Measurements from ENCODE around the gene CCL13. TPM values are rescaled to one million over a fixed set of nuclear protein-coding genes. Genes with fewer than 3 reads are reported as not detected.

Gene CCL13
- total and polyA plus RNA-seq, 10 of the 15 experiments (the other 5 are each of a cell fraction or from before 2014, with no cell fraction given): not detected

DNA sequence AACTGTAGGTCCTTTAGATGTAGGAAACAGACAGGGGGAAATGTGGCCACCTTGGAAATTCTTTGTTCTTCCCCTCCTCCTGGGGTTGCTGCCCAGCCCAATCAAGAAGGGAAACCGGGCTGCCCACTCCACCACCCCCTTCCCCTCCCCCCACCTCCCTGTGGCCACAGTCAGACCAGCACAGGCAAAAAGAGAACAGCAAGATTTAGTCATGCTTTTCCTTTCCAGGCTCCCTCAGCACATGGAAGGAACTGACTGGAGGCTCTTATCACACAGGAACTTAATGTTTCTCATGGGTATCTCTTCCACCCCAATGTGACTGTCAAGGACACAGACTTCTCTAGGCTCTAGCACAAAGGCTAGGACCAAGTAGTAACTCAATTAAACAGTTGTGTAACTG lies 9.7 kb downstream of the CCL13 start (continued):
- TF ChIP-seq BCLAF1 (IDR thresholded peaks at IDR 0.05) (no peak), ATF7 (IDR thresholded peaks at IDR 0.05; ENCODE audit: low read depth) (no peak), JUND (IDR thresholded peaks at IDR 0.05; ENCODE audit: low read depth, low read length) (no peak), IKZF1 (conservative IDR thresholded peaks at IDR 0.05) (no peak)
- TF ChIP-seq, protein P1, sequence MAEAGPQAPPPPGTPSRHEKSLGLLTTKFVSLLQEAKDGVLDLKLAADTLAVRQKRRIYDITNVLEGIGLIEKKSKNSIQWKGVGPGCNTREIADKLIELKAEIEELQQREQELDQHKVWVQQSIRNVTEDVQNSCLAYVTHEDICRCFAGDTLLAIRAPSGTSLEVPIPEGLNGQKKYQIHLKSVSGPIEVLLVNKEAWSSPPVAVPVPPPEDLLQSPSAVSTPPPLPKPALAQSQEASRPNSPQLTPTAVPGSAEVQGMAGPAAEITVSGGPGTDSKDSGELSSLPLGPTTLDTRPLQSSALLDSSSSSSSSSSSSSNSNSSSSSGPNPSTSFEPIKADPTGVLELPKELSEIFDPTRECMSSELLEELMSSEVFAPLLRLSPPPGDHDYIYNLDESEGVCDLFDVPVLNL (IDR thresholded peaks at IDR 0.05; ENCODE audit: low read depth, low read length): no peak

DNA sequence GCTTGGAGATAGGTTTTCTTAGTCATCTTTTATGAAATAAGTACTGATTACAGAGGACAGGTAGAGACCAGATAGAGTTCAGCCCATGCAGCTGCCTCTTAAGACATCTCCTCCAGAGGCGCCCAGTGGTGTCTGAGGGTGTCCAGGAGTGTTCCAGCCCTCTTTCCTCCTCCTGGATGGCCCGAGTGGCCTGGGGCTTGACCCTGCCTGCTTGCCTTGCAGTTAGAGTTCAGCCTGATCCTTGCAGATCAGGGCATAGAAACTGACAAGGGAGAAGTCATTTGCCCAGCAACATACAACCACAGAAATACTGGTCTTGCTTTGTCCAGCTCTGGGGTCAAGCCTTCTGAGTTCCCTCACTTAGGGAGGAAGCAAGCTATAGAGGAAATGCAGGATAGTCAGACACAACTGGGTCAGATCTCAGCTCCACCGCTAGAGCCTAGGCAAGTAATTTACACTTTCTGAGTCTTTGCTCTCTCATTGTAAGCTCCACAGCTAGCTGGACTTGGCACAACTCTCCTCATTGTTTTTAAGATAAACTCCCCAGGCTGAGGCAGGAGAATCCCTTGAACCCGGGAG lies 10.3 kb downstream of the CCL13 start:
- in situ Hi-C loops (cut with MboI) (no loop called here), intact Hi-C loops (cut with micrococcal nuclease; ENCODE audit: unreplicated experiment) (no loop called here)
- Histone ChIP-seq H3K4me3 (no peak overlapping the region), H2AFZ (ENCODE audit: control insufficient read depth, low read depth, low read length) (no peak overlapping the region), H4K20me1 (ENCODE audit: control insufficient read depth, insufficient read depth) (no peaks in the 10 kb centered on the region), H3K9ac (ENCODE audit: control insufficient read depth, insufficient read depth, low read length) (no peak overlapping the region), H3K9me3 (replicated peaks; ENCODE audit: control insufficient read depth, insufficient read depth, low read length) (no peaks in the 10 kb centered on the region), H3K79me2 (ENCODE audit: control insufficient read depth, insufficient read depth, low read length) (no peaks in the 10 kb centered on the region), H3K27ac (ENCODE audit: control insufficient read depth, insufficient read depth) (no peak overlapping the region), H3K27me3 (replicated peaks in 1 of 2; ENCODE audit: control insufficient read depth in 2 of 2, insufficient read depth in 2 of 2, low read length in 1 of 2) (peaks cover 2 to 18% of the 10 kb centered on the region in 2 experiments), H3K4me1 (ENCODE audit: control insufficient read depth, insufficient read depth, low read length) (peaks cover 16% of the 10 kb centered on the region), H3K36me3 (ENCODE audit: control insufficient read depth in 2 of 2, insufficient read depth in 2 of 2, low read length in 1 of 2) (no peaks in the 10 kb centered on the region), H3K4me2 (ENCODE audit: control insufficient read depth, insufficient read depth) (no peak overlapping the region)
- RAD21 ChIA-PET (ENCODE audit: unreplicated experiment): no interaction called here
- CTCF ChIA-PET: interaction anchor here (1.2 kb wide), 1 partner anchor 9 kb away, joined by 4 read pairs; no protein-coding TSS in a partner anchor
- no TSS peak for BruUV-seq (replicated peaks)
- POLR2A ChIA-PET: no interaction called here
- FAIRE-seq (no peak), ATAC-seq (no peak), DNase-seq (ENCODE audit: low read depth, low spot score) (no peak)
- WGBS (ENCODE audit: insufficient coverage, insufficient replicate concordance, low lambda C conversion rate, missing lambda C conversion rate): 22% methylated on average over 4 of the region's 4 CpGs
- SMC1A ChIA-PET (ENCODE audit: uncharacterized antibody, unreplicated experiment): no interaction called here
- TF ChIP-seq NRF1 (conservative IDR thresholded peaks at IDR 0.05; ENCODE audit: low read depth, low read length) (no peak), BCLAF1 (IDR thresholded peaks at IDR 0.05) (no peak), POLR2AphosphoS5 (IDR thresholded peaks at IDR 0.05; ENCODE audit: low read length) (no peak), SMARCA5 (IDR thresholded peaks at IDR 0.05) (no peak), TBL1XR1 (IDR thresholded peaks at IDR 0.05; ENCODE audit: low read depth, low read length) (no peak), MEF2B (IDR thresholded peaks at IDR 0.05; ENCODE audit: partially characterized antibody, poor library complexity, severe bottlenecking) (no peak)
- TF ChIP-seq, protein P2, sequence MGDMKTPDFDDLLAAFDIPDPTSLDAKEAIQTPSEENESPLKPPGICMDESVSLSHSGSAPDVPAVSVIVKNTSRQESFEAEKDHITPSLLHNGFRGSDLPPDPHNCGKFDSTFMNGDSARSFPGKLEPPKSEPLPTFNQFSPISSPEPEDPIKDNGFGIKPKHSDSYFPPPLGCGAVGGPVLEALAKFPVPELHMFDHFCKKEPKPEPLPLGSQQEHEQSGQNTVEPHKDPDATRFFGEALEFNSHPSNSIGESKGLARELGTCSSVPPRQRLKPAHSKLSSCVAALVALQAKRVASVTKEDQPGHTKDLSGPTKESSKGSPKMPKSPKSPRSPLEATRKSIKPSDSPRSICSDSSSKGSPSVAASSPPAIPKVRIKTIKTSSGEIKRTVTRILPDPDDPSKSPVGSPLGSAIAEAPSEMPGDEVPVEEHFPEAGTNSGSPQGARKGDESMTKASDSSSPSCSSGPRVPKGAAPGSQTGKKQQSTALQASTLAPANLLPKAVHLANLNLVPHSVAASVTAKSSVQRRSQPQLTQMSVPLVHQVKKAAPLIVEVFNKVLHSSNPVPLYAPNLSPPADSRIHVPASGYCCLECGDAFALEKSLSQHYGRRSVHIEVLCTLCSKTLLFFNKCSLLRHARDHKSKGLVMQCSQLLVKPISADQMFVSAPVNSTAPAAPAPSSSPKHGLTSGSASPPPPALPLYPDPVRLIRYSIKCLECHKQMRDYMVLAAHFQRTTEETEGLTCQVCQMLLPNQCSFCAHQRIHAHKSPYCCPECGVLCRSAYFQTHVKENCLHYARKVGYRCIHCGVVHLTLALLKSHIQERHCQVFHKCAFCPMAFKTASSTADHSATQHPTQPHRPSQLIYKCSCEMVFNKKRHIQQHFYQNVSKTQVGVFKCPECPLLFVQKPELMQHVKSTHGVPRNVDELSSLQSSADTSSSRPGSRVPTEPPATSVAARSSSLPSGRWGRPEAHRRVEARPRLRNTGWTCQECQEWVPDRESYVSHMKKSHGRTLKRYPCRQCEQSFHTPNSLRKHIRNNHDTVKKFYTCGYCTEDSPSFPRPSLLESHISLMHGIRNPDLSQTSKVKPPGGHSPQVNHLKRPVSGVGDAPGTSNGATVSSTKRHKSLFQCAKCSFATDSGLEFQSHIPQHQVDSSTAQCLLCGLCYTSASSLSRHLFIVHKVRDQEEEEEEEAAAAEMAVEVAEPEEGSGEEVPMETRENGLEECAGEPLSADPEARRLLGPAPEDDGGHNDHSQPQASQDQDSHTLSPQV (IDR thresholded peaks at IDR 0.05): no peak

All from GM12878 (cell line).